DOHH2 (cell line): ENCODE results near the gene UBAP2L.

Experiments used
- H3F3A ChIP-seq: fragments of 200-600 bp; sonication (generic), shearing (Covaris generic); 2 replicates; pipeline ENCODE4 v1.6.0; 2016; ENCODE audit warnings: antibody characterized with exemption, mild to moderate bottlenecking; ENCODE audit not compliant: control insufficient read depth, insufficient read depth
- H3K27ac ChIP-seq: fragments of 200-600 bp; sonication (generic); 2 replicates; pipeline ENCODE4 v1.5.1; 2014; ENCODE audit warnings: low read depth, mild to moderate bottlenecking, low read length, moderate library complexity
- H3K27me3 ChIP-seq: fragments of 200-600 bp; sonication (generic); 2 replicates; pipeline ENCODE4 v1.6.1; 2014; ENCODE audit warnings: mild to moderate bottlenecking, low read length, mixed read lengths; ENCODE audit not compliant: control insufficient read depth
- H3K36me3 ChIP-seq: fragments of 200-600 bp; sonication (generic); 2 replicates; pipeline ENCODE4 v1.6.1; 2014; ENCODE audit warnings: mild to moderate bottlenecking, low read length, moderate library complexity, mixed read lengths; ENCODE audit not compliant: control insufficient read depth
- H3K4me1 ChIP-seq: fragments of 200-600 bp; sonication (generic); 2 replicates; pipeline ENCODE4 v1.6.1; 2014; ENCODE audit warnings: mild to moderate bottlenecking, low read length, mixed read lengths; ENCODE audit not compliant: control insufficient read depth
- H3K4me2 ChIP-seq: fragments of 200-600 bp; sonication (generic); 2 replicates; pipeline ENCODE4 v1.6.0; 2014; ENCODE audit warnings: mild to moderate bottlenecking, low read length, moderate library complexity
- H3K4me3 ChIP-seq: fragments of 200-600 bp; sonication (generic); 2 replicates; pipeline ENCODE4 v1.5.1; 2014; ENCODE audit warnings: mild to moderate bottlenecking, low read length, mixed read lengths
- H3K79me2 ChIP-seq: fragments of 200-600 bp; sonication (generic); 2 replicates; pipeline ENCODE4 v1.6.1; 2014; ENCODE audit warnings: mild to moderate bottlenecking, low read length, mixed read lengths; ENCODE audit not compliant: control insufficient read depth
- H3K9me2 ChIP-seq: fragments of 200-600 bp; sonication (generic); replicated peaks from 2 replicates; pipeline ENCODE4 v1.6.1; 2014; ENCODE audit warnings: mild to moderate bottlenecking, low read length, mixed read lengths; ENCODE audit not compliant: control insufficient read depth
- H3K9me3 ChIP-seq: fragments of 200-600 bp; sonication (generic); 2 replicates; pipeline ENCODE4 v1.6.1; 2014; ENCODE audit warnings: antibody characterized with exemption, low read length, mixed read lengths; ENCODE audit not compliant: control insufficient read depth, insufficient read depth
- H4K20me1 ChIP-seq: fragments of 200-600 bp; sonication (generic); 2 replicates; pipeline ENCODE4 v1.6.0; 2014; ENCODE audit warnings: low read depth, mild to moderate bottlenecking, antibody characterized with exemption, low read length, moderate library complexity; ENCODE audit not compliant: control insufficient read depth, insufficient read depth
- CTCF ChIP-seq: fragments of 200-600 bp; sonication (generic); IDR thresholded peaks from one replicate; pipeline ENCODE4 v1.5.1; 2014; ENCODE audit warnings: antibody characterized with exemption, mild to moderate bottlenecking, low read depth, low read length; ENCODE audit not compliant: poor library complexity, severe bottlenecking
- EZH2phosphoT487 ChIP-seq: fragments of 200-600 bp; sonication (generic); IDR thresholded peaks from 2 replicates; pipeline ENCODE4 v1.6.1; 2017; ENCODE audit warnings: borderline replicate concordance, mild to moderate bottlenecking, antibody characterized with exemption, low read length, moderate library complexity, mixed read lengths

UBAP2L gene

GRCh38 chr1:154260127-154260526 lies 39.4 kb downstream of the UBAP2L start:
- Histone ChIP-seq H3K79me2 (peaks cover 4% of the 10 kb centered on the region; the same call in 1 of the 2 replicates), H3F3A (peaks cover 13% of the 10 kb centered on the region), H3K4me1 (no peaks in the 10 kb centered on the region), H3K27ac (no peak overlapping the region), H3K9me2 (no peaks in the 10 kb centered on the region), H3K36me3 (peaks cover 100% of the 10 kb centered on the region), H4K20me1 (no peaks in the 10 kb centered on the region), H3K27me3 (no peaks in the 10 kb centered on the region), H3K4me2 (no peak overlapping the region), H3K9me3 (no peaks in the 10 kb centered on the region), H3K4me3 (no peak overlapping the region)
- TF ChIP-seq EZH2phosphoT487 (no peak), CTCF (no peak)

GRCh38 chr1:154263465-154264332 lies 42.9 kb downstream of the UBAP2L start:
- TF ChIP-seq CTCF: no peak
- no peak for TF ChIP-seq EZH2phosphoT487
- H3K27me3 ChIP-seq: no peaks in the 10 kb centered on the region
- no peak overlapping the region for H3K4me2 ChIP-seq
- H3F3A ChIP-seq: peaks cover 21% of the 10 kb centered on the region
- H3K9me2 ChIP-seq: no peaks in the 10 kb centered on the region
- H3K4me1 ChIP-seq: no peaks in the 10 kb centered on the region
- H3K4me3 ChIP-seq: no peak overlapping the region
- peaks cover 4% of the 10 kb centered on the region; the same call in 1 of the 2 replicates for H3K79me2 ChIP-seq
- H3K27ac ChIP-seq: no peak overlapping the region
- H4K20me1 ChIP-seq: no peaks in the 10 kb centered on the region
- H3K9me3 ChIP-seq: no peaks in the 10 kb centered on the region
- H3K36me3 ChIP-seq: peaks cover 94% of the 10 kb centered on the region

- Histone ChIP-seq H3K79me2 (peaks cover 4% of the 10 kb centered on the region; the same call in 1 of the 2 replicates), H3K9me3 (no peaks in the 10 kb centered on the region), H3K27ac (no peak overlapping the region), H3K36me3 (peaks cover 93% of the 10 kb centered on the region), H3F3A (peaks cover 22% of the 10 kb centered on the region), H3K4me2 (no peak overlapping the region), H3K9me2 (no peaks in the 10 kb centered on the region), H3K4me1 (no peaks in the 10 kb centered on the region), H3K4me3 (no peak overlapping the region), H4K20me1 (no peaks in the 10 kb centered on the region), H3K27me3 (no peaks in the 10 kb centered on the region)
- TF ChIP-seq EZH2phosphoT487: no peak
- TF ChIP-seq CTCF: no peak
These were observed 43.7 kb downstream of the UBAP2L start for GRCh38 chr1:154264454-154264853.
